ENCODE data around the gene FLAD1. TPM values are rescaled to one million over a fixed set of nuclear protein-coding genes. Genes with fewer than 3 reads are reported as not detected.
A peak's percentile ranks its signal among the peaks of the same experiment; 100 is the strongest.

Gene FLAD1
- polyA plus RNA-seq, 1 experiment = 21.1 TPM

GRCh38 chr1:154952664-154953063, 30.5 kb upstream of the FLAD1 start:
- POLR2A ChIA-PET = interaction anchor here (1.3 kb wide), 1 partner anchor 18 kb away, joined by 4 read pairs; the partner anchor contains the start of gene SHC1
- TF ChIP-seq CTCF (IDR thresholded peaks at IDR 0.05; ENCODE audit: low read depth, low read length) = no peak
- Histone ChIP-seq H3K27me3 (ENCODE audit: control insufficient read depth, insufficient read depth, low read length) (no peaks in the 10 kb centered on the region), H3K9me3 (ENCODE audit: control insufficient read depth, insufficient read depth, low read length) (no peaks in the 10 kb centered on the region), H3K27ac (ENCODE audit: low read depth, low read length) (no peak overlapping the region), H3K4me3 (ENCODE audit: low read depth, low read length) (no peak overlapping the region)
- DNase-seq (ENCODE audit: low read depth, low spot score) = no peak
- CTCF ChIA-PET = interaction anchor here (0.8 to 2.5 kb wide), 3 partner anchors 8 to 132 kb away, joined by 3 to 6 read pairs (median 4); partner anchors contain the start of gene PMVK

GRCh38 chr1:154953611-154954038, 29.5 kb upstream of the FLAD1 start:
- POLR2A ChIA-PET = interaction anchor here (5.5 kb wide), 1 partner anchor 17 kb away, joined by 21 read pairs; the partner anchor contains the start of gene SHC1
- Histone ChIP-seq H3K27ac (ENCODE audit: low read depth, low read length) (no peak overlapping the region), H3K9me3 (ENCODE audit: control insufficient read depth, insufficient read depth, low read length) (no peaks in the 10 kb centered on the region), H3K27me3 (ENCODE audit: control insufficient read depth, insufficient read depth, low read length) (no peaks in the 10 kb centered on the region), H3K4me3 (ENCODE audit: low read depth, low read length) (no peak overlapping the region)
- CTCF ChIA-PET = interaction anchor here (1.0 to 3.8 kb wide), 6 partner anchors 10 to 394 kb away, joined by 4 to 28 read pairs (median 12); partner anchors contain the start of gene LENEP
- no peak for TF ChIP-seq CTCF (IDR thresholded peaks at IDR 0.05; ENCODE audit: low read depth, low read length)
- DNase-seq (ENCODE audit: low read depth, low spot score) = no peak

- no peaks in the 10 kb centered on the region for H3K9me3 ChIP-seq (ENCODE audit: control insufficient read depth, insufficient read depth, low read length)
- no peak for TF ChIP-seq CTCF (IDR thresholded peaks at IDR 0.05; ENCODE audit: low read depth, low read length)
- H3K4me3 ChIP-seq (ENCODE audit: low read depth, low read length) = peak overlapping the region; percentile 84
- no peak overlapping the region for H3K27ac ChIP-seq (ENCODE audit: low read depth, low read length)
- POLR2A ChIA-PET = interaction anchor here (1.6 to 5.5 kb wide), 2 partner anchors 16 to 18 kb away, joined by 8 to 21 read pairs; partner anchors contain the start of genes PMVK and SHC1
- CTCF ChIA-PET = interaction anchor here (0.8 to 3.8 kb wide), 11 partner anchors 9 to 395 kb away, joined by 3 to 28 read pairs (median 6); partner anchors contain the start of genes LENEP, PMVK and SHC1
- no peak for DNase-seq (ENCODE audit: low read depth, low spot score)
- H3K27me3 ChIP-seq (ENCODE audit: control insufficient read depth, insufficient read depth, low read length) = no peaks in the 10 kb centered on the region
These were observed 28.6 kb upstream of the FLAD1 start for GRCh38 chr1:154954541-154954940.

GRCh38 chr1:154955039-154955717, 28.0 kb upstream of the FLAD1 start:
- no peak for DNase-seq (ENCODE audit: low read depth, low spot score)
- H3K4me3 ChIP-seq (ENCODE audit: low read depth, low read length) = peak overlapping the region; percentile 84
- POLR2A ChIA-PET = interaction anchor here (0.5 to 5.5 kb wide), 9 partner anchors 16 to 1758 kb away, joined by 3 to 21 read pairs (median 5); partner anchors contain the start of genes KRTCAP2, PMVK and SHC1
- no peaks in the 10 kb centered on the region for H3K9me3 ChIP-seq (ENCODE audit: control insufficient read depth, insufficient read depth, low read length)
- H3K27me3 ChIP-seq (ENCODE audit: control insufficient read depth, insufficient read depth, low read length) = no peaks in the 10 kb centered on the region
- peak overlapping the region; percentile 88 for H3K27ac ChIP-seq (ENCODE audit: low read depth, low read length)
- TF ChIP-seq CTCF (IDR thresholded peaks at IDR 0.05; ENCODE audit: low read depth, low read length) = no peak
- CTCF ChIA-PET = interaction anchor here (0.7 to 3.8 kb wide), 21 partner anchors 9 to 396 kb away, joined by 3 to 28 read pairs (median 4); partner anchors contain the start of genes ADAM15, LENEP, PMVK and SHC1

All from AG04450 (cell line).